ENCODE data around the gene LSM14A. TPM values are rescaled to one million over a fixed set of nuclear protein-coding genes. Genes with fewer than 3 reads are reported as not detected.

LSM14A gene
- total RNA-seq, 2 experiments from 2014 or later = 120 to 129 TPM

- Mint-ChIP-seq H3K36me3 (ENCODE audit: low read depth) (no peaks in the 10 kb centered on the region), H3K27ac (no peak overlapping the region), H3K27me3 (no peaks in the 10 kb centered on the region), H3K4me3 (peak overlapping the region; percentile 13), H3K4me1 (peaks cover 24% of the 10 kb centered on the region), H3K9me3 (no peaks in the 10 kb centered on the region)
- ChIA-PET POLR2A (interaction anchor here (0.7 kb wide), 1 partner anchor 13 kb away, joined by 4 read pairs; no protein-coding TSS in a partner anchor), CTCF (no interaction called here)
- DNase-seq = no peak
Observed at GRCh38 chr19:34256835-34257558, 84.7 kb downstream of the LSM14A start.

- CTCF ChIA-PET = no interaction called here
- DNase-seq = no peak
- Mint-ChIP-seq H3K36me3 (ENCODE audit: low read depth) (no peaks in the 10 kb centered on the region), H3K4me1 (peaks cover 24% of the 10 kb centered on the region), H3K27ac (no peak overlapping the region), H3K27me3 (no peaks in the 10 kb centered on the region), H3K9me3 (no peaks in the 10 kb centered on the region), H3K4me3 (no peak overlapping the region)
- POLR2A ChIA-PET = interaction anchor here (0.7 kb wide), 1 partner anchor 13 kb away, joined by 4 read pairs; no protein-coding TSS in a partner anchor
Observed at GRCh38 chr19:34257559-34257924, 85.2 kb downstream of the LSM14A start.

- Mint-ChIP-seq H3K27me3 (no peaks in the 10 kb centered on the region), H3K4me1 (peaks cover 18% of the 10 kb centered on the region), H3K27ac (no peak overlapping the region), H3K4me3 (no peak overlapping the region), H3K9me3 (no peaks in the 10 kb centered on the region), H3K36me3 (ENCODE audit: low read depth) (no peaks in the 10 kb centered on the region)
- POLR2A ChIA-PET = interaction anchor here (1.4 kb wide), 1 partner anchor 10 kb away, joined by 4 read pairs; no protein-coding TSS in a partner anchor
- CTCF ChIA-PET = no interaction called here
- DNase-seq = no peak
Observed at GRCh38 chr19:34259367-34260095, 87.2 kb downstream of the LSM14A start.

- H3K36me3 Mint-ChIP-seq (ENCODE audit: low read depth) = no peaks in the 10 kb centered on the region
- no peaks in the 10 kb centered on the region for H3K27me3 Mint-ChIP-seq
- no peak for DNase-seq
- no peak overlapping the region for H3K4me3 Mint-ChIP-seq
- peaks cover 21% of the 10 kb centered on the region for H3K4me1 Mint-ChIP-seq
- no peaks in the 10 kb centered on the region for H3K9me3 Mint-ChIP-seq
- ChIA-PET POLR2A (no interaction called here), CTCF (interaction anchor here (0.7 to 1.7 kb wide), 2 partner anchors 9 to 141 kb away, joined by 3 to 6 read pairs; no protein-coding TSS in a partner anchor)
- H3K27ac Mint-ChIP-seq = no peak overlapping the region
Observed at GRCh38 chr19:34260771-34261173, 88.5 kb downstream of the LSM14A start.

GRCh38 chr19:34261334-34262109, 89.2 kb downstream of the LSM14A start:
- POLR2A ChIA-PET = interaction anchor here (1.3 kb wide), 1 partner anchor 10 kb away, joined by 4 read pairs; no protein-coding TSS in a partner anchor

GRCh38 chr19:34263745-34264237, 91.5 kb downstream of the LSM14A start:
- CTCF ChIA-PET = interaction anchor here (1.3 kb wide), 1 partner anchor 83 kb away, joined by 3 read pairs; no protein-coding TSS in a partner anchor
- no peaks in the 10 kb centered on the region for H3K9me3 Mint-ChIP-seq
- no peaks in the 10 kb centered on the region for H3K27me3 Mint-ChIP-seq
- no peak overlapping the region for H3K27ac Mint-ChIP-seq
- POLR2A ChIA-PET = interaction anchor here (0.6 kb wide), 1 partner anchor 62 kb away, joined by 3 read pairs; no protein-coding TSS in a partner anchor
- no peak for DNase-seq
- peaks cover 18% of the 10 kb centered on the region for H3K4me1 Mint-ChIP-seq
- no peaks in the 10 kb centered on the region for H3K36me3 Mint-ChIP-seq (ENCODE audit: low read depth)
- no peak overlapping the region for H3K4me3 Mint-ChIP-seq

More at GRCh38 chr19:34261334-34262109, 89.2 kb downstream of the LSM14A start:
- H3K27ac Mint-ChIP-seq = no peak overlapping the region
- no peak overlapping the region for H3K4me3 Mint-ChIP-seq
- no peaks in the 10 kb centered on the region for H3K27me3 Mint-ChIP-seq
- peaks cover 21% of the 10 kb centered on the region for H3K4me1 Mint-ChIP-seq
- H3K9me3 Mint-ChIP-seq = no peaks in the 10 kb centered on the region
- no peak for DNase-seq
- CTCF ChIA-PET = interaction anchor here (0.7 to 1.7 kb wide), 2 partner anchors 8 to 142 kb away, joined by 3 to 6 read pairs; no protein-coding TSS in a partner anchor
- no peaks in the 10 kb centered on the region for H3K36me3 Mint-ChIP-seq (ENCODE audit: low read depth)

- Mint-ChIP-seq H3K27me3 (no peaks in the 10 kb centered on the region), H3K27ac (no peak overlapping the region), H3K4me1 (peaks cover 32% of the 10 kb centered on the region), H3K36me3 (ENCODE audit: low read depth) (no peaks in the 10 kb centered on the region), H3K4me3 (no peak overlapping the region), H3K9me3 (no peaks in the 10 kb centered on the region)
- no peak for DNase-seq
- CTCF ChIA-PET = no interaction called here
- POLR2A ChIA-PET = no interaction called here
Observed at GRCh38 chr19:34265221-34265650, 92.9 kb downstream of the LSM14A start.

GRCh38 chr19:34269081-34269480, 96.8 kb downstream of the LSM14A start:
- H3K36me3 Mint-ChIP-seq (ENCODE audit: low read depth) = peaks cover 5% of the 10 kb centered on the region
- no peaks in the 10 kb centered on the region for H3K9me3 Mint-ChIP-seq
- H3K4me1 Mint-ChIP-seq = peaks cover 42% of the 10 kb centered on the region
- POLR2A ChIA-PET = interaction anchor here (0.8 to 2.8 kb wide), 10 partner anchors 10 to 97 kb away, joined by 3 to 9 read pairs (median 4); partner anchors contain the start of genes GPI and LSM14A
- H3K4me3 Mint-ChIP-seq = peak overlapping the region; percentile 29
- CTCF ChIA-PET = interaction anchor here (0.8 to 1.4 kb wide), 5 partner anchors 8 to 75 kb away, joined by 3 to 6 read pairs (median 4); no protein-coding TSS in a partner anchor
- no peak for DNase-seq
- peak overlapping the region; percentile 38 for H3K27ac Mint-ChIP-seq
- H3K27me3 Mint-ChIP-seq = no peaks in the 10 kb centered on the region

- ChIA-PET POLR2A (interaction anchor here (0.8 to 2.8 kb wide), 10 partner anchors 10 to 98 kb away, joined by 3 to 9 read pairs (median 4); partner anchors contain the start of genes GPI and LSM14A), CTCF (interaction anchor here (1.2 to 1.5 kb wide), 5 partner anchors 8 to 408 kb away, joined by 3 to 6 read pairs (median 3); partner anchors contain the start of genes SCGB2B2 and ZNF302)
- Mint-ChIP-seq H3K27me3 (no peaks in the 10 kb centered on the region), H3K4me1 (peaks cover 41% of the 10 kb centered on the region), H3K27ac (peak overlapping the region; percentile 87), H3K4me3 (peak overlapping the region; percentile 33), H3K36me3 (ENCODE audit: low read depth) (peaks cover 5% of the 10 kb centered on the region), H3K9me3 (no peaks in the 10 kb centered on the region)
- DNase-seq = no peak
Observed at GRCh38 chr19:34269489-34269888, 97.2 kb downstream of the LSM14A start.

- DNase-seq = peak; percentile 76
- peak overlapping the region; percentile 33 for H3K4me3 Mint-ChIP-seq
- CTCF ChIA-PET = interaction anchor here (0.8 to 1.5 kb wide), 5 partner anchors 9 to 407 kb away, joined by 3 to 6 read pairs (median 3); partner anchors contain the start of genes SCGB2B2 and ZNF302
- peaks cover 36% of the 10 kb centered on the region for H3K4me1 Mint-ChIP-seq
- POLR2A ChIA-PET = interaction anchor here (0.8 to 2.8 kb wide), 13 partner anchors 11 to 98 kb away, joined by 3 to 9 read pairs (median 4); partner anchors contain the start of genes GPI and LSM14A
- H3K36me3 Mint-ChIP-seq (ENCODE audit: low read depth) = peaks cover 5% of the 10 kb centered on the region
- H3K27ac Mint-ChIP-seq = peak overlapping the region; percentile 87
- no peaks in the 10 kb centered on the region for H3K9me3 Mint-ChIP-seq
- H3K27me3 Mint-ChIP-seq = no peaks in the 10 kb centered on the region
Observed at GRCh38 chr19:34269968-34270621, 97.8 kb downstream of the LSM14A start.

GRCh38 chr19:34273121-34273520, 100.8 kb downstream of the LSM14A start:
- Mint-ChIP-seq H3K36me3 (ENCODE audit: low read depth) (peaks cover 5% of the 10 kb centered on the region), H3K9me3 (no peaks in the 10 kb centered on the region), H3K4me3 (no peak overlapping the region), H3K27me3 (no peaks in the 10 kb centered on the region), H3K4me1 (peaks cover 37% of the 10 kb centered on the region), H3K27ac (no peak overlapping the region)
- POLR2A ChIA-PET = no interaction called here
- DNase-seq = no peak
- CTCF ChIA-PET = interaction anchor here (0.6 to 1.7 kb wide), 3 partner anchors 30 to 56 kb away, joined by 3 to 4 read pairs (median 3); no protein-coding TSS in a partner anchor
